AG08395 (cell line): ENCODE measurements around the gene PTGER3.

Source experiments
- DNase-seq: peaks from one replicate; pipeline ENCODE4 v3.0.0; 2012; ENCODE audit warnings: mixed read lengths, low spot score

The PTGER3 gene

GRCh38 chr1:71049951-71050598 lies 2.5 kb upstream of the PTGER3 start:
- peak; percentile 71 for DNase-seq

DNA sequence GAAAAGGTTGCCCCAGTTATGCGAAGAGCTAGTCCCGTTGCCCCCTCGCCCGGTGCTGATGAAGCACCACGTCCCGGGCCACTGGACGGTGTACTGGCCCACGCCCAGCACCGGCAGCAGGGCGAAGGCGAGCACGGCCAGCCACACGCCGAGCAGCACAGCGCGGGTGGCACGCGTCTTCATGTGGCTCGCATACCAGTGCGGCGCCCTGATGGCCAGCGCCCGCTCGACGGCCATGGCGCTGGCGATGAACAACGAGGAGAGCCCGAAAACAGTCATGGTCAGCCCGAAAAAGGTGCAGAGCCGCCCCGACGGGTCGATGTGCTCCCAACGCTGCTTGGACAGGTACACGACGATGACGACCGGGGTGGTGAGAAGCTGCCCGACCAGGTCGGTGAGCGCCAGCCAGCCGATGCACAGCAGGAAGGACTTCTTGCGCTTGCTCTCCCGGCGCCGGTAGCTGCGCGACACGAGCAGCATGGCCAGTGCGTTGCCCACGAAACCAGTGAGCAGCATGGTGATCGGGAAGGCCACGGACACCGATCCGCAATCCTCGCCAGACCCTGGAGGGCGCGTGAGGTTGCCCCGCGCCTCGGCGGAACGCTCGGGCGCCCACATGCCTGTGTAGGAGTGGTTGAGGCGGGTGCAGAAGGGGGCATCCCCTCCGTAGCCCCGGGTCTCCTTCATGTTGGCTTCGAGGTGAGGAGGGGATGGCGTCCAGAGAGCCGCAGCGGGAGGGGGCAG lies 553 bp downstream of the PTGER3 start:
- peak; percentile 27 for DNase-seq

- DNase-seq = no peak
These were observed 2.1 kb downstream of the PTGER3 start for GRCh38 chr1:71045463-71046028.

GRCh38 chr1:71044833-71045232 lies 2.8 kb downstream of the PTGER3 start:
- no peak for DNase-seq

GRCh38 chr1:71043065-71043464 lies 4.6 kb downstream of the PTGER3 start:
- no peak for DNase-seq

DNA sequence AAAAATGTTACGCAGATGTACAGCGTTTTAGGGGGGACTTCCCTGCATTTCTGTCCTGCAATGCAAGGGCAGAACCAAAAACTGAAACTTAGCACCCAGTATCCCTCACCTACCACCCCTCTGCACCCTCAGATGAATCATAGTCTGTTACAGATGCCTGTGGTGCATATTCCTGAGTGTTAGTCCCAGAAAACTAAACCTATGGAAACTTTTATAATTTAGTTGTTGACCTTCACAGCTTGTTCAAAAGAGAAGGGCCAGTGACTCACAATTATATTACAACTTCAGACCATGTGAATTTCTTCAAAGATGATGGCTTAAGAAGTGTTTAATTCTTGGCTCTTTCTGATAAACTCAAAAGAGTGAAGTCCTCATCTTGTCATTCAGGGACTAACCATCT lies 5.8 kb downstream of the PTGER3 start:
- peak; percentile 16 for DNase-seq

- DNase-seq = peak; percentile 44
These were observed 7.9 kb downstream of the PTGER3 start for GRCh38 chr1:71039661-71040262.

- DNase-seq = no peak
These were observed 8.7 kb downstream of the PTGER3 start for GRCh38 chr1:71038942-71039341.

DNA sequence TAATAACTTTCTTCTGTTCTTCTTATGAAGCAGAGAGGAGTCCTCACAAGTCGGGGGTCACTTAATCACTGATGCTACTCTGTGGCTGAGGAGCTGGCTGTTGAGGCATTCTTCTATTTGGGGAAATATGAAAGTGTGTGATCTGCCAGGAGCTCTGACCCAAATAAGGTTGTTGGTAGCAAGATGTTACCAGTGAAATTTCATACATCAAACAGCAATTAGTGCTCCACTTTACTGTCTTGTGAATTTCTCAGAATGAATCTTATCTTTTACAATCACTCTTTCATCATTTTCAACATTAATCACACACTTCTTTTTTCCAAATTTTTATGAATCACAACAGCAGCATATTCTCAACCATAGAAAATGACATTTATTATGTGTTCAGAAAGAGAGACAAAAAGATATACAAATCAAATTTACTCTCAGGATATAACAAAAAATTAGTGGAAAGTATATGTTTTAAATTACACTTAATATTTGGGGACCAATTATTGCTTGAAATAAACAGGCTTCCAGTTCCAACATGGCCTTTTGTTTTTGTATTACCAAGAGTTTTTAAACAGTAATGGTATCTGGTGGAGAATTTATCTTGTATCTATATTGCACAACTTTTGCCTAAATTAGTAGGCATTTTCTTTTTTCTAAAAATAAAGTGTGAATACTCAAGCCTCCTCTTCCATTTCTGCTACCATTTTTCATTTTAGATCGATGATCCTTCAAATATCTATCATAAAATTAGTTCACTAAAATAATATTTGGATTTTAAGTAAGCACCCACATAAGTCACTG lies 9.6 kb downstream of the PTGER3 start:
- no peak for DNase-seq

DNA sequence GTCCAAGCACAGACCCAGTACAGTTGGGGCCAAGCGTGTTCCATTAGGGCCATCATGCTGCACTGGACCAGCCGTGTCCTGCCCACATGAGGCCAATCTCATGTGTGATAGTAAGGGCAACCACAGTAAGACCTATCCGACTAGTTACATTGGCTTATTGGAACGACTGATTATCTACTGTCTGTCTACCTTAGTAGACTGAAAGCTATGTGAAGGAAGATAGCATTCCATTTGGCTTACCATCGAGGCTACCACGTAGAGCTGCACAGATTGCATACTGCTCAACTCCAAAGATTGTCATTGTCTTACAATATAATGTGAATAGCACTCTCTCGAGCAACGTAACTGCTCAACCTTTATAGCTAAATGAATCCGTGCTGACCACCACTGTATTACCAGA lies 10.6 kb downstream of the PTGER3 start:
- DNase-seq = no peak

GRCh38 chr1:71033136-71033535 lies 14.5 kb downstream of the PTGER3 start:
- no peak for DNase-seq

- DNase-seq = peak; percentile 65
These were observed 16.2 kb downstream of the PTGER3 start for GRCh38 chr1:71031426-71031825.

DNA sequence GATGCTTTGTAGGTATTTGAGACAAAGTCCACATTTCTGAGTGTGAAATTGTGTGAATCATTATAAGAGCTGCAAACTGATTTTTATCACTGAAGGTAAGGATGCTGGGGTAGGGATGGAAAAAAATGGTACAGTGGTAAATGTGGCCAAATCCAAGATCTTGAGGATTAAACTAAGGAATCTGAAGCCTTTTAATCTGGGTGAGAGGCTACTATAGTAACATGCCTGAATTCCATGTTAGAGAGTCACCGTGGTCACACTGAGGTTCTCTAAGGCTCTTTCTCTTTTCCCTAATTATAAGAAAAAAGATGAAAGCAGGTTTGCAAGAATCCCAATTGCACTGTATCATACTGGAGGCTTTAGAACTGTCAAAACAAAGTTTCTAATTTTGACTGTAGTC lies 17.6 kb downstream of the PTGER3 start:
- DNase-seq = peak; percentile 61

- DNase-seq = no peak
These were observed 18.6 kb downstream of the PTGER3 start for GRCh38 chr1:71028981-71029380.

DNA sequence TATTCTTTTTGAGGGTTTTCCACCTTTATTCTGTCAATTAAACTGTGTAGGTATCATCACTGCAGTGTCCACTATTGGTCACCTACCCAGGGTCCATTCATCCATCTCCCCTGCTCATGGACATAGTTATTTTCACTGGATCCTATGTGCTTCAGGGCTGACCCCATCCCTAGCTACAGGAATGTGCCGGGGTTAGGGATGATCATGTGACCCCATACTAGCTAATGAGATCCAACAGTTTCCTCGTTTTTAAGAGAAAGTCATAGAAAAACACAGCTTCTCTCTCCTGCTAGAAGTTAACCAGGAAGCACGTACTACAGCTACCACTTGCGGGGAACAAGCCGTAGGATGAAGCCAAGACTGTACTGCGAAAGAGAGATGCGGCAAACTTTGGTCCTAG lies 19.6 kb downstream of the PTGER3 start:
- DNase-seq = peak; percentile 13

DNA sequence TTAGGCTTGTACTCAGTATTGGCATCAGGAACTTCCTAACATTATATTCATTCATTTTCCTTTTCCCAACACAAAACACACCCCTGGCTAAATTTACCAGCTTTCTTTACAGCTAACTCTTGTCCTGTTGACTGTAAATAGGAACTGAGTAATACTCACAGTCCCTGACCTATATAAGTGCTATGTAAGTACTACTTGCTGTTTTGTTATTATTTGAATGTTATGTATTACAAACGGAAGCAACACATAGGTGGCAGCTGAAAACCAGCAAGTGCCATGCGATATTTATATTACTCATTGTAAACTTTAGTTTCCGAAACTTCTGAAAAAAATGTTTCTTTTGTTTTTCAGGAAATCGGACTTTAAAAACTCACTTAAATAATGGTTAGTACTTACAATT lies 21.5 kb downstream of the PTGER3 start:
- DNase-seq = no peak

GRCh38 chr1:71023515-71023914 lies 24.1 kb downstream of the PTGER3 start:
- DNase-seq = no peak

DNA sequence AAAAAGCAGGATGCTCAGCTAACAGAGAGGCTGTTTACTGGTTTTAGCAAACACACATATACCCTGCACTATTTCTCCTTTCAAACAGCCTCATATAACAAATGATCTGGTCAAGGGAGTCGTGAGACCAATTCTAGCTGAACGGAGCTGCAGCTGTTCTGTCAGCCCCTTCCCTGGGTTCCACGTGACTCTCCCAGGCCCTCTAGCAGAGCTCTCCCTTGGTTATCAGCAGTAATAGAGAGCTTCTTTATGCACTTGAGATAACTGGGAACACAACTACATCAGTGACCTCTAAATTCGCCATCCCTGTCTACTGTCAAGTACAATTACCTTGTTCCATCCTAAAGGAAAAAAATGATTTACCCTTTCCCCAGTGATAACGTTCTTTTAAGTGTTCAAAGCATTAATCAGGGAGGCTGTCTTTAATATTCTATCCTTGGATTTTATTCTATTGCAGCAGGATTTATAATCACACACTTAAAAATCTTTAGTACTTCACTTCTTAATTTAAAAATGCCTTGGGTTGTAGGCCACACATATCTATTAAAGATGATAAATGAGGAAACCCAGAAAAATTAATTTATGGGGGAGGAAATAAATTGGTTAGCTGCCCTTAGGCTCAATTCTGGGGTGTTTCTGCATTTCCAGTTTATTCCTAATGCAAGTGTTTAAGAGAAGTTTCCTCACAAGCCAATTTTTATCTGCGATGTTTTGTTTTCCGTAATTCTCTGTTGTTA lies 28.2 kb downstream of the PTGER3 start:
- DNase-seq = no peak

DNA sequence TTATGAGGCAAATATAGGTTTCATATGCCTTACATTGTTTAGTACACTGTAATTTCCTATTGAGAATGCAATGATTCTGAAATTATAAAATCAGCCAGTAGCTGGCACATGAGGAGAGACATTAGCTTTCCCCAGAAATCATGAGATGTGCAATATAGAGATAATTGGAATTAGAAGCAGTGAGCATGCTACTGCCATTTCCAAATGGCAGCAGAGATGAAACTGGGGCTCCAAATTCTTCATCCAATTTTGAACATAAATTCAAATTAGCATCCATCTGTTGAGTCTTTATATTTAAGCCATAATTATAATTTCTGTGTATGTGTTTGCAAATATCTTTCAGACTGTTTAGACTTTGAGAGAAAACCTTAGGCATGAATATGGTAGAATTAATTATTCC lies 28.8 kb downstream of the PTGER3 start:
- DNase-seq = no peak

DNA sequence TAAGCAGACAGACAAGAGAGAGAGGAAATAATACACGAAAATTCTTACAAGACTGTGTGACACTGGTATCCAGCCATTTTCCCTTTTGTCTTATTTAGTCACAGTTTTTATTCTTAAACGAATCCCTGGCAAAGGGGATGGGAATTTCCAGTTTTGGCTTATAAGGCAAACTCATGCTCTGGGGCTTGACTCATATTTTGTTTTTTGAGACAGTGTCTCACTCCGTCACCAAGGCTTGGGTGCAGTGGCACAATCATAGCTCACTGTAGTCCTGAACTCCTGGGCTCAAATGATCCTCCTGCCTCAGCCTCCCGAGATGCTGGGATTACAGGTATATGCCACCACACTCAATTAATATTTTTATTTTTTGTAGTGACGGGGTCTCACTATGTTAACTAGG lies 31.9 kb downstream of the PTGER3 start:
- no peak for DNase-seq

GRCh38 chr1:71014178-71014579 lies 33.4 kb downstream of the PTGER3 start:
- DNase-seq = peak; percentile 57
